Small intestine (tissue), 7 donors: ENCODE measurements around the gene POLR2F. TPM values are rescaled to one million over a fixed set of nuclear protein-coding genes. Genes with fewer than 3 reads are reported as not detected.
A peak's percentile ranks its signal among the peaks of the same experiment; 100 is the strongest.
"Not testable (repeated sequence)": the region's sequence is repeated elsewhere in the genome, so short reads cannot be mapped to it uniquely, and the experiment has no call there.

Source experiments
- DNase-seq, 2 donors: peaks; one replicate each; pipeline versions ENCODE4 v3.0.0 to v3.0.0-alpha.2; 2013
- FAIRE-seq: peaks from 2 replicates; lab custom pipeline; 2012; peaks lifted over from hg19 to GRCh38; lab: Jason Lieb, UNC
- H3K27ac ChIP-seq, 3 donors: one replicate each; pipeline ENCODE4 v1.5.1; 2013; ENCODE audit warnings: low read length in 2 of 3, mild to moderate bottlenecking in 2 of 3, control low read depth in 1 of 3, inconsistent platforms in 1 of 3, low read depth in 1 of 3, moderate library complexity in 1 of 3
- H3K27me3 ChIP-seq, 3 donors: one replicate each; pipeline ENCODE4 v1.6.1; 2013; ENCODE audit warnings: low read length in 3 of 3, inconsistent platforms in 1 of 3; ENCODE audit not compliant: control insufficient read depth in 3 of 3, insufficient read depth in 3 of 3
- H3K36me3 ChIP-seq, 3 donors: one replicate each; pipeline ENCODE4 v1.6.1; 2013; ENCODE audit warnings: low read length in 3 of 3, inconsistent platforms in 1 of 3, low read depth in 1 of 3, mild to moderate bottlenecking in 1 of 3, moderate library complexity in 1 of 3; ENCODE audit not compliant: control insufficient read depth in 3 of 3, insufficient read depth in 2 of 3
- H3K4me1 ChIP-seq, 3 donors: one replicate each; pipeline ENCODE4 v1.6.1; 2013; ENCODE audit warnings: low read length in 2 of 3, inconsistent platforms in 1 of 3, low read depth in 1 of 3, mild to moderate bottlenecking in 1 of 3, moderate library complexity in 1 of 3; ENCODE audit not compliant: control insufficient read depth in 3 of 3, insufficient read depth in 2 of 3
- H3K4me3 ChIP-seq, 3 donors: one replicate each; pipeline ENCODE4 v1.5.1; 2013; ENCODE audit warnings: low read length in 3 of 3, control low read depth in 1 of 3, inconsistent platforms in 1 of 3, low read depth in 1 of 3, mild to moderate bottlenecking in 1 of 3, moderate library complexity in 1 of 3
- H3K9me3 ChIP-seq, 2 donors: one replicate each; pipeline ENCODE4 v1.6.1; 2013; ENCODE audit warnings: low read depth in 1 of 2, low read length in 1 of 2; ENCODE audit not compliant: control insufficient read depth in 2 of 2, insufficient read depth in 1 of 2
- WGBS, 3 donors: extraction: QIAGEN DNeasy Blood & Tissue Kit; methylation state at CpG; one replicate each; pipeline ENCODE4 v1.1.7; 2013; 5-methylcytosine and 5-hydroxymethylcytosine counted together
- polyA plus RNA-seq, 4 donors: library from polyadenylated mRNA; stranded (reverse) in 3 of 4; unstranded in 1 of 4; fragments of 200-250 nt in 3 of 4; fragments of 120-200 nt in 1 of 4; gene quantifications; one replicate each; pipeline versions ENCODE4 v1.2.1 to v1.2.3, GENCODE V29; 2013
- donor health status: healthy with polysubstance abuse.
- donor health status: control.
- donor health status: control.
- donor health status: Bipolar disorder and iron deficiency.
- donor health status: healthy.

Gene POLR2F
- polyA plus RNA-seq, 4 donors: 53.7 to 146 (median 107) TPM

- H3K4me1 ChIP-seq, DNase-seq, H3K27me3 ChIP-seq, H3K4me3 ChIP-seq, H3K9me3 ChIP-seq, H3K27ac ChIP-seq, FAIRE-seq: not testable (repeated sequence)
- 92 to 94% (median 93%) methylated on average over 8 of the region's 8 CpGs for WGBS, 3 donors
- peaks cover 0 to 59% (median 0%) of the 10 kb centered on the region in 3 donors for H3K36me3 ChIP-seq
Observed at GRCh38 chr22:37976022-37976421, 22.5 kb downstream of the POLR2F start.

GRCh38 chr22:37976547-37976946 lies 23.0 kb downstream of the POLR2F start:
- Histone ChIP-seq H3K4me3 (no peak overlapping the region), H3K27ac (no peak overlapping the region), H3K4me1 (peaks cover 0 to 11% (median 8%) of the 10 kb centered on the region in 3 donors), H3K36me3 (peaks cover 0 to 60% (median 0%) of the 10 kb centered on the region in 3 donors), H3K27me3 (peaks cover 0 to under 1% (median 0%) of the 10 kb centered on the region in 3 donors), H3K9me3 (no peaks in the 10 kb centered on the region)
- FAIRE-seq (no peak), DNase-seq (no peak)
- WGBS, 3 donors: 86 to 95% (median 92%) methylated on average over 4 of the region's 4 CpGs

GRCh38 chr22:37979782-37980181 lies 26.3 kb downstream of the POLR2F start:
- peaks cover 0 to 18% (median 0%) of the 10 kb centered on the region in 3 donors for H3K27me3 ChIP-seq
- no peak overlapping the region for H3K4me3 ChIP-seq
- H3K9me3 ChIP-seq: no peaks in the 10 kb centered on the region
- no peak overlapping the region for H3K27ac ChIP-seq
- no peak for FAIRE-seq
- DNase-seq: no peak
- peaks cover 0 to 27% (median 10%) of the 10 kb centered on the region in 3 donors for H3K4me1 ChIP-seq
- 79 to 88% (median 85%) methylated on average over 8 of the region's 8 CpGs for WGBS, 3 donors
- H3K36me3 ChIP-seq: peaks cover 0 to 46% (median 0%) of the 10 kb centered on the region in 3 donors

- peaks cover 0 to 41% (median 0%) of the 10 kb centered on the region in 3 donors for H3K36me3 ChIP-seq
- H3K27me3 ChIP-seq: peaks cover 0 to 18% (median 0%) of the 10 kb centered on the region in 3 donors
- H3K4me1 ChIP-seq: peaks cover 0 to 27% (median 10%) of the 10 kb centered on the region in 3 donors
- H3K4me3 ChIP-seq: peak overlapping the region in 1 of 3 donors; percentile 8
- no peaks in the 10 kb centered on the region for H3K9me3 ChIP-seq
- no peak for FAIRE-seq
- peak overlapping the region in 2 of 3 donors; percentile 80 to 88 for H3K27ac ChIP-seq
- WGBS, 3 donors: 49 to 81% (median 66%) methylated on average over 6 of the region's 6 CpGs
- DNase-seq: peak; percentile 63 to 90
Observed at GRCh38 chr22:37981282-37982011, 27.9 kb downstream of the POLR2F start.

- Histone ChIP-seq H3K27me3 (peaks cover 0 to 18% (median 0%) of the 10 kb centered on the region in 3 donors), H3K36me3 (peaks cover 0 to 44% (median 0%) of the 10 kb centered on the region in 3 donors), H3K27ac (peak overlapping the region in 2 of 3 donors; percentile 80 to 88), H3K9me3 (no peaks in the 10 kb centered on the region), H3K4me1 (peaks cover 0 to 27% (median 10%) of the 10 kb centered on the region in 3 donors), H3K4me3 (no peak overlapping the region)
- 78 to 91% (median 86%) methylated on average over 6 to 8 of the region's 8 CpGs for WGBS, 3 donors
- DNase-seq: peak; percentile 39 to 56
- FAIRE-seq: no peak
Observed at GRCh38 chr22:37982151-37982785, 28.8 kb downstream of the POLR2F start.

GRCh38 chr22:37982938-37983859 lies 29.7 kb downstream of the POLR2F start:
- no peaks in the 10 kb centered on the region for H3K9me3 ChIP-seq
- 71 to 92% (median 87%) methylated on average over 63 to 84 of the region's 84 CpGs for WGBS, 3 donors
- H3K4me1 ChIP-seq: peaks cover 0 to 27% (median 10%) of the 10 kb centered on the region in 3 donors
- no peak for DNase-seq
- peaks cover 0 to 39% (median 0%) of the 10 kb centered on the region in 3 donors for H3K36me3 ChIP-seq
- H3K4me3 ChIP-seq: peak overlapping the region in 1 of 3 donors; percentile 19
- H3K27ac ChIP-seq: peak overlapping the region in 1 of 3 donors; percentile 31
- no peak for FAIRE-seq
- peaks cover 0 to 18% (median 0%) of the 10 kb centered on the region in 3 donors for H3K27me3 ChIP-seq

- DNase-seq: no peak
- Histone ChIP-seq H3K4me3 (peak within 1 kb of the TSS in 1 of 3 donors; percentile 19), H3K9me3 (no peaks in the 10 kb centered on the region), H3K27me3 (peaks cover 0 to 18% (median 0%) of the 10 kb centered on the region in 3 donors), H3K4me1 (peaks cover 0 to 27% (median 10%) of the 10 kb centered on the region in 3 donors), H3K27ac (no peak within 1 kb of the TSS), H3K36me3 (peaks cover 0 to 41% (median 0%) of the 10 kb centered on the region in 3 donors)
- WGBS, 3 donors: 80 to 89% (median 88%) methylated on average over 29 to 42 of the region's 42 CpGs
- no peak for FAIRE-seq
Observed at GRCh38 chr22:37983860-37984791, 30.6 kb downstream of the POLR2F start, which contains the start of gene SOX10. Gene SOX10 (minus strand): TSS chr22:37984555. CDS start chr22:37983784, 771 bp downstream.
